Breast epithelium (tissue), 4 donors: ENCODE measurements around the gene GTPBP8. TPM values are rescaled to one million over a fixed set of nuclear protein-coding genes. Genes with fewer than 3 reads are reported as not detected.
A peak's percentile ranks its signal among the peaks of the same experiment; 100 is the strongest.

Source experiments
- DNase-seq, 2 donors: peaks; one replicate each; pipeline ENCODE4 v3.0.0-alpha.2; 2019; ENCODE audit warnings: low spot score in 2 of 2
- H3K27ac ChIP-seq, 2 donors: fragments of 200-600 bp; sonication (generic) in 1 of 2; one replicate each; pipeline ENCODE4 v1.5.1; 2016 to 2019; ENCODE audit warnings: mild to moderate bottlenecking in 1 of 2
- H3K27me3 ChIP-seq, 2 donors: fragments of 200-600 bp; sonication (generic) in 1 of 2; one replicate each; pipeline versions ENCODE4 v1.5.1 to v1.6.0; 2017 to 2019; ENCODE audit warnings: control low read depth in 1 of 2, mild to moderate bottlenecking in 1 of 2
- H3K36me3 ChIP-seq: fragments of 200-600 bp; one replicate; pipeline ENCODE4 v1.5.1; 2019
- H3K4me1 ChIP-seq, 2 donors: fragments of 200-600 bp; sonication (generic); one replicate each; pipeline ENCODE4 v1.5.1; 2016 to 2019; ENCODE audit warnings: control low read depth in 1 of 2
- H3K4me3 ChIP-seq, 3 donors: fragments of 200-600 bp; sonication (generic); 1 replicate in 2 of 3; 2 replicates in 1 of 3; pipeline ENCODE4 v1.5.1; 2016 to 2019; ENCODE audit warnings: mild to moderate bottlenecking in 3 of 3, moderate library complexity in 2 of 3
- H3K9me3 ChIP-seq, 2 donors: fragments of 200-600 bp; sonication (generic) in 1 of 2; one replicate each; pipeline ENCODE4 v1.5.1; 2016 to 2019; ENCODE audit warnings: control low read depth in 1 of 2
- CTCF ChIP-seq, 3 donors: fragments of 450-650 bp; IDR thresholded peaks; one replicate each; pipeline ENCODE4 v1.5.1; 2016 to 2017; ENCODE audit warnings: antibody characterized with exemption in 3 of 3, mild to moderate bottlenecking in 3 of 3, moderate library complexity in 3 of 3
- POLR2A ChIP-seq: fragments of 450-650 bp; IDR thresholded peaks from one replicate; pipeline ENCODE4 v1.6.1; 2016; ENCODE audit warnings: antibody characterized with exemption, mild to moderate bottlenecking, moderate library complexity
- POLR2AphosphoS5 ChIP-seq, 3 donors: sonication (generic); formaldehyde crosslinking; IDR thresholded peaks; one replicate each; pipeline ENCODE4 v1.6.1; 2017; ENCODE audit warnings: antibody characterized with exemption in 3 of 3
- intact Hi-C: fragments of 100-400 bp; cut with DNase I; formaldehyde crosslinking; loops from one replicate; pipeline ENCODE4 v1.15.1; 2023; ENCODE audit warnings: low total_unique reads
- total RNA-seq, 3 donors: library from RNA; depleted of rRNA; stranded (reverse); fragments of >200 nt; gene quantifications; one replicate each; pipeline ENCODE4 v1.1.0, GENCODE V29; 2016

Gene GTPBP8
- 10 to 100 TPM; 23.4 to 32.8 (median 24.2) TPM for total RNA-seq

- DNase-seq = peak; percentile 76 to 84
- peak; percentile 72 for TF ChIP-seq POLR2A
- peak; percentile 53 to 80 (median 62) for TF ChIP-seq POLR2AphosphoS5 (IDR thresholded peaks at IDR 0.05)
- peak in 1 of 3 donors; percentile 14 for TF ChIP-seq CTCF (IDR thresholded peaks at IDR 0.05)
- intact Hi-C loops = no loop called here
- H3K4me1 ChIP-seq = peaks cover 0 to 11% of the 10 kb centered on the region in 2 donors
- H3K4me3 ChIP-seq = peak within 1 kb of the TSS; percentile 87 to 92 (median 88)
- H3K27ac ChIP-seq = peak within 1 kb of the TSS; percentile 97 to 99
- H3K36me3 ChIP-seq = no peaks in the 10 kb centered on the region
- no peaks in the 10 kb centered on the region for H3K27me3 ChIP-seq
- no peaks in the 10 kb centered on the region for H3K9me3 ChIP-seq
These were observed at the start of gene GTPBP8 for GRCh38 chr3:112990672-112991602. TSS of gene GTPBP8 (plus strand) at chr3:112990984. CDS start at chr3:112991000, 16 bp downstream.

- TF ChIP-seq CTCF (IDR thresholded peaks at IDR 0.05) (no peak), POLR2A (no peak)
- H3K27ac ChIP-seq = no peak overlapping the region
- H3K36me3 ChIP-seq = no peaks in the 10 kb centered on the region
- no peak overlapping the region for H3K4me3 ChIP-seq
- H3K9me3 ChIP-seq = no peaks in the 10 kb centered on the region
- H3K4me1 ChIP-seq = no peaks in the 10 kb centered on the region
- intact Hi-C loops = no loop called here
- DNase-seq = no peak
- no peaks in the 10 kb centered on the region for H3K27me3 ChIP-seq
These were observed 42.4 kb upstream of the GTPBP8 start for GRCh38 chr3:112948346-112948838.

GRCh38 chr3:112956351-112956750 is 34.4 kb upstream of the GTPBP8 start:
- intact Hi-C loops = no loop called here
- no peak overlapping the region for H3K27ac ChIP-seq
- H3K36me3 ChIP-seq = no peaks in the 10 kb centered on the region
- DNase-seq = no peak
- H3K4me1 ChIP-seq = no peaks in the 10 kb centered on the region
- peaks cover 0 to 9% of the 10 kb centered on the region in 2 donors for H3K9me3 ChIP-seq
- no peak for TF ChIP-seq CTCF (IDR thresholded peaks at IDR 0.05)
- TF ChIP-seq POLR2A = no peak
- TF ChIP-seq POLR2AphosphoS5 (IDR thresholded peaks at IDR 0.05) = no peak
- no peaks in the 10 kb centered on the region for H3K27me3 ChIP-seq
- no peak overlapping the region for H3K4me3 ChIP-seq

- TF ChIP-seq POLR2AphosphoS5 (IDR thresholded peaks at IDR 0.05) (no peak), POLR2A (no peak), CTCF (IDR thresholded peaks at IDR 0.05) (no peak)
- Histone ChIP-seq H3K27me3 (no peaks in the 10 kb centered on the region), H3K9me3 (peaks cover 4 to 13% of the 10 kb centered on the region in 2 donors), H3K4me1 (no peaks in the 10 kb centered on the region), H3K4me3 (no peak overlapping the region), H3K27ac (no peak overlapping the region), H3K36me3 (no peaks in the 10 kb centered on the region)
- DNase-seq = no peak
- intact Hi-C loops = no loop called here
These were observed 31.8 kb upstream of the GTPBP8 start for GRCh38 chr3:112958811-112959560.
